ENCODE measurements around the gene INAFM1. TPM values are rescaled to one million over a fixed set of nuclear protein-coding genes. Genes with fewer than 3 reads are reported as not detected.
A peak's percentile ranks its signal among the peaks of the same experiment; 100 is the strongest.
"Not testable (repeated sequence)": the region's sequence is repeated elsewhere in the genome, so short reads cannot be mapped to it uniquely, and the experiment has no call there.

INAFM1 gene
- total RNA-seq, 2 experiments from 2014 or later = 5.0 to 7.6 TPM

DNA sequence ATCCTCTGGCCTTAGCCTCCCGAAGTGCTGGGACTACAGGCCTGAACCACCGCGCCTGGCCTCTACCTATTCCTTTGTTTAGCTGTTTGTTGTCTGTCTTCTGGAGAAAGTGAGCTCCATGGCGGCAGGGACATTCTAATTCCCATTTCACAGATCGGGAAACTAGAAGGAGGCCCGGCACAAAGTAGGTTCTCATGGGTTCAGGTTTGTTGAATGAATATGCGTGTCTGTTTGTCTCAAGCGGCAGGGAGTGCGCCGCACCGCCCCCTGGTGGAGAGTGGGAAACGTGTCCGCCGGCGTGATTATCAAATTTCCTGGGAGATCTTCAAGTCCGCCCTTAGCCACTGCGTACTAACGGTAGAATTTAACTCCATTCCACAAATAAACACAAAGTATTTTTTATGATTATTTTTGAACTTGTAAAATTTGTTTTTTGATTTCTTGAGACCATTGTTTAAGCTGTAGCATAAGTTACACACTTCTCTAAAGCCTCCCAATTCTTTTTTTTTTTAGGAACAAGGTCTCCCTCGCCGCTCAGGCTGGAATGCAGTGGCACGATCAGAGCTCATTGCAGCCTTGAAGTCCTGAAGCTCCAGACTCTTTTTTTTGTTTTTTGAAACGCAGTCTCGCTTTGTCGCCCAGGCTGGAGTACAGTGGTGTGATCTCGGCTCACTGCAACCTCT lies 27.2 kb upstream of the INAFM1 start:
- Histone ChIP-seq H3K4me1 (ENCODE audit: insufficient read depth, low read length, poor library complexity, severe bottlenecking) (peaks cover 24% of the 10 kb centered on the region), H4K20me1 (ENCODE audit: insufficient read depth, low read length) (no peaks in the 10 kb centered on the region), H3K9me3 (ENCODE audit: low read length) (no peaks in the 10 kb centered on the region), H3K79me2 (ENCODE audit: insufficient read depth, low read depth, low read length) (no peaks in the 10 kb centered on the region), H3K27ac (ENCODE audit: low read depth, low read length, poor library complexity, severe bottlenecking) (no peak overlapping the region), H3K4me2 (ENCODE audit: low read length) (no peak overlapping the region), H2AFZ (ENCODE audit: low read length) (no peak overlapping the region), H3K4me3 (ENCODE audit: low read depth, low read length, poor library complexity, severe bottlenecking) (no peak overlapping the region), H3K9me2 (ENCODE audit: insufficient read depth, low read length) (no peaks in the 10 kb centered on the region), H3K36me3 (ENCODE audit: insufficient read depth, low read length) (no peaks in the 10 kb centered on the region)
- TF ChIP-seq EZH2phosphoT487 (IDR thresholded peaks at IDR 0.05; ENCODE audit: borderline replicate concordance, low read depth, low read length) = no peak
- TF ChIP-seq, protein P1, sequence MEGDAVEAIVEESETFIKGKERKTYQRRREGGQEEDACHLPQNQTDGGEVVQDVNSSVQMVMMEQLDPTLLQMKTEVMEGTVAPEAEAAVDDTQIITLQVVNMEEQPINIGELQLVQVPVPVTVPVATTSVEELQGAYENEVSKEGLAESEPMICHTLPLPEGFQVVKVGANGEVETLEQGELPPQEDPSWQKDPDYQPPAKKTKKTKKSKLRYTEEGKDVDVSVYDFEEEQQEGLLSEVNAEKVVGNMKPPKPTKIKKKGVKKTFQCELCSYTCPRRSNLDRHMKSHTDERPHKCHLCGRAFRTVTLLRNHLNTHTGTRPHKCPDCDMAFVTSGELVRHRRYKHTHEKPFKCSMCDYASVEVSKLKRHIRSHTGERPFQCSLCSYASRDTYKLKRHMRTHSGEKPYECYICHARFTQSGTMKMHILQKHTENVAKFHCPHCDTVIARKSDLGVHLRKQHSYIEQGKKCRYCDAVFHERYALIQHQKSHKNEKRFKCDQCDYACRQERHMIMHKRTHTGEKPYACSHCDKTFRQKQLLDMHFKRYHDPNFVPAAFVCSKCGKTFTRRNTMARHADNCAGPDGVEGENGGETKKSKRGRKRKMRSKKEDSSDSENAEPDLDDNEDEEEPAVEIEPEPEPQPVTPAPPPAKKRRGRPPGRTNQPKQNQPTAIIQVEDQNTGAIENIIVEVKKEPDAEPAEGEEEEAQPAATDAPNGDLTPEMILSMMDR (conservative IDR thresholded peaks at IDR 0.05; ENCODE audit: low read length) = peak; percentile 99
- no TSS peak for BruUV-seq (replicated peaks)
- intact Hi-C loops (cut with micrococcal nuclease; ENCODE audit: unreplicated experiment) = loop anchor here (1.0 kb wide), 1 partner anchor 234 kb away; no protein-coding TSS in a partner anchor
- ChIA-PET POLR2A (interaction anchor here (1.8 kb wide), 1 partner anchor 9 kb away, joined by 5 read pairs; the partner anchor contains the start of gene CCDC9), CTCF (ENCODE audit: unreplicated experiment) (no interaction called here)
- DNase-seq (ENCODE audit: low spot score) = peak; percentile 79

DNA sequence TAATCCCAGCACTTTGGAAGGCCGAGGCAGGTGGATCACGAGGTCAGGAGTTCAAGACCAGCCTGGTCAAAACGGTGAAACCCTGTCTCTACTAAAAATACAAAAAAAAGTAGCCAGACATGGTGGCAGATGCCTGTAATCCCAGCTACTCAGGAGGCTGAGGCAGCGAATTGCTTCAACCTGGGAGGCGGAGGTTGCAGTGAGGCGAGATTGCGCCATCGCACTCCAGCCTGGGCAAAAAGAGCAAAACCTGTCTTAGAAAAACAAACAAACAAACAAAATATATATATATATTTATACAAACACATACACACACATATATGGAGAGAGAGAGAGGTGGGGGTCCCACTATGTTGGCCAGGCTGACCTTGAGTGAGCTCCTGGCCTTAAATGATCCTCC lies 21.7 kb upstream of the INAFM1 start:
- CTCF ChIA-PET (ENCODE audit: unreplicated experiment); H3K36me3 ChIP-seq (ENCODE audit: insufficient read depth, low read length); H4K20me1 ChIP-seq (ENCODE audit: insufficient read depth, low read length); H3K4me2 ChIP-seq (ENCODE audit: low read length); H3K9me2 ChIP-seq (ENCODE audit: insufficient read depth, low read length); H3K27ac ChIP-seq (ENCODE audit: low read depth, low read length, poor library complexity, severe bottlenecking); BruUV-seq (replicated peaks); H3K4me3 ChIP-seq (ENCODE audit: low read depth, low read length, poor library complexity, severe bottlenecking); DNase-seq (ENCODE audit: low spot score); intact Hi-C loops (cut with micrococcal nuclease; ENCODE audit: unreplicated experiment); H2AFZ ChIP-seq (ENCODE audit: low read length); H3K79me2 ChIP-seq (ENCODE audit: insufficient read depth, low read depth, low read length); POLR2A ChIA-PET; H3K9me3 ChIP-seq (ENCODE audit: low read length): not testable (repeated sequence)
- peaks cover 20% of the 10 kb centered on the region for H3K4me1 ChIP-seq (ENCODE audit: insufficient read depth, low read length, poor library complexity, severe bottlenecking)

DNA sequence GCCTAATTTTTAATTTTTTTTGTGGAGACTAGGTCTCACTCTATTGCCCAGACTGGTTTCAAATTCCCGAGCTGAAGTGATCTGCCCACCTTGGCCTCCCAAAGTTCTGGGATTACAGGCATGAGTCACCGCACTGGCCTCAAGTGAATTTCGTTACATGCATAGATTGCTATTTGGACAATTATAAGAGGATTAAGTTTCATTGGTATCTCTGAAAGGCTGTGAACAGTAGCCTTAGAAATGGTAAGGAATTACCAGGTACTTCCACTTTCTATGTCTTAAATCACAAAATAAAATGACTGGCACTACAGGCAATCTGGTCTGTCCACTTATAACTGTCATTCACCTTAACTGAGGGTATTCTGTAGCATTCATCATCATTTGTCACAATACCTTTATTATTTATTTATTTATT lies 21.2 kb upstream of the INAFM1 start:
- Histone ChIP-seq H3K79me2 (ENCODE audit: insufficient read depth, low read depth, low read length) (peaks cover 11% of the 10 kb centered on the region; the same call in 1 of the 2 replicates), H3K4me3 (ENCODE audit: low read depth, low read length, poor library complexity, severe bottlenecking) (no peak overlapping the region), H2AFZ (ENCODE audit: low read length) (no peak overlapping the region), H3K4me1 (ENCODE audit: insufficient read depth, low read length, poor library complexity, severe bottlenecking) (peaks cover 23% of the 10 kb centered on the region), H4K20me1 (ENCODE audit: insufficient read depth, low read length) (no peaks in the 10 kb centered on the region), H3K9me2 (ENCODE audit: insufficient read depth, low read length) (no peaks in the 10 kb centered on the region), H3K36me3 (ENCODE audit: insufficient read depth, low read length) (peaks cover 2% of the 10 kb centered on the region; the same call in 1 of the 2 replicates), H3K4me2 (ENCODE audit: low read length) (no peak overlapping the region), H3K27ac (ENCODE audit: low read depth, low read length, poor library complexity, severe bottlenecking) (no peak overlapping the region), H3K9me3 (ENCODE audit: low read length) (no peaks in the 10 kb centered on the region)
- TF ChIP-seq EZH2phosphoT487 (IDR thresholded peaks at IDR 0.05; ENCODE audit: borderline replicate concordance, low read depth, low read length) = no peak
- TF ChIP-seq, protein P1 (conservative IDR thresholded peaks at IDR 0.05; ENCODE audit: low read length) = no peak
- DNase-seq (ENCODE audit: low spot score) = no peak
- POLR2A ChIA-PET = interaction anchor here (0.6 kb wide), 1 partner anchor 216 kb away, joined by 6 read pairs; no protein-coding TSS in a partner anchor
- CTCF ChIA-PET (ENCODE audit: unreplicated experiment) = no interaction called here
- no TSS peak for BruUV-seq (replicated peaks)
- intact Hi-C loops (cut with micrococcal nuclease; ENCODE audit: unreplicated experiment) = no loop called here

Measured in OCI-LY7 (cell line).